Inflammatory macrophage (primary cell): ENCODE measurements around the gene TBC1D22A.

Experiments
- DNase-seq, 2 donors: peaks; one replicate each; pipeline ENCODE4 v3.0.0-alpha.2; 2020 to 2022

TBC1D22A gene

GRCh38 chr22:47064416-47064815 is 302.0 kb downstream of the TBC1D22A start:
- DNase-seq: no peak

GRCh38 chr22:47065756-47066615 is 303.5 kb downstream of the TBC1D22A start:
- DNase-seq: no peak

- no peak for DNase-seq
These were observed 304.1 kb downstream of the TBC1D22A start for GRCh38 chr22:47066616-47066905.

- no peak for DNase-seq
These were observed 305.0 kb downstream of the TBC1D22A start for GRCh38 chr22:47067321-47067890.

GRCh38 chr22:47067911-47068625 is 305.6 kb downstream of the TBC1D22A start:
- no peak for DNase-seq

GRCh38 chr22:47068626-47068996 is 306.2 kb downstream of the TBC1D22A start:
- DNase-seq: no peak

- DNase-seq: no peak
These were observed 306.8 kb downstream of the TBC1D22A start for GRCh38 chr22:47069270-47069669.

GRCh38 chr22:47071078-47071806 is 308.8 kb downstream of the TBC1D22A start:
- DNase-seq: peak in 1 of 2 donors; percentile 5

- DNase-seq: no peak
These were observed 309.6 kb downstream of the TBC1D22A start for GRCh38 chr22:47071807-47072641.

- DNase-seq: no peak
These were observed 310.2 kb downstream of the TBC1D22A start for GRCh38 chr22:47072642-47072967.

- no peak for DNase-seq
These were observed 310.6 kb downstream of the TBC1D22A start for GRCh38 chr22:47073075-47073474.

- no peak for DNase-seq
These were observed 311.7 kb downstream of the TBC1D22A start for GRCh38 chr22:47074105-47074504.

GRCh38 chr22:47075568-47075967 is 313.1 kb downstream of the TBC1D22A start:
- DNase-seq: no peak

GRCh38 chr22:47076758-47077157 is 314.3 kb downstream of the TBC1D22A start:
- DNase-seq: peak in 1 of 2 donors; percentile 2

- no peak for DNase-seq
These were observed 317.6 kb downstream of the TBC1D22A start for GRCh38 chr22:47080100-47080499.

GRCh38 chr22:47082505-47082904 is 320.1 kb downstream of the TBC1D22A start:
- DNase-seq: no peak

- no peak for DNase-seq
These were observed 321.0 kb downstream of the TBC1D22A start for GRCh38 chr22:47083379-47083986.

- no peak for DNase-seq
These were observed 321.8 kb downstream of the TBC1D22A start for GRCh38 chr22:47084226-47084625.

- DNase-seq: no peak
These were observed 324.3 kb downstream of the TBC1D22A start for GRCh38 chr22:47086596-47087248.

GRCh38 chr22:47088480-47089158 is 326.2 kb downstream of the TBC1D22A start:
- no peak for DNase-seq

- DNase-seq: no peak
These were observed 326.9 kb downstream of the TBC1D22A start for GRCh38 chr22:47089374-47089773.
